Trophoblast cell (in vitro differentiated cells and primary cell): ENCODE results near the gene RRAGA.
"Not testable (repeated sequence)": the region's sequence is repeated elsewhere in the genome, so short reads cannot be mapped to it uniquely, and the experiment has no call there.

Experiments used
- DNase-seq, 2 donors: peaks; one replicate each; pipeline ENCODE4 v3.0.0-alpha.2; 2016
- H2AFZ ChIP-seq: 2 replicates; pipeline ENCODE4 v1.6.1; 2013; ENCODE audit warnings: low read length, moderate library complexity, mild to moderate bottlenecking; ENCODE audit not compliant: insufficient read depth, poor library complexity
- H2AK5ac ChIP-seq: 2 replicates; pipeline ENCODE4 v1.6.1; 2013; ENCODE audit warnings: mild to moderate bottlenecking, low read length
- H2BK120ac ChIP-seq: 2 replicates; pipeline ENCODE4 v1.6.1; 2013; ENCODE audit warnings: low read length, mild to moderate bottlenecking, moderate library complexity; ENCODE audit not compliant: insufficient read depth, poor library complexity
- H2BK12ac ChIP-seq: 2 replicates; pipeline ENCODE4 v1.6.1; 2013; ENCODE audit warnings: mild to moderate bottlenecking, low read length, moderate library complexity
- H2BK5ac ChIP-seq: 2 replicates; pipeline ENCODE4 v1.6.1; 2013; ENCODE audit warnings: low read length, low read depth, moderate library complexity, mild to moderate bottlenecking; ENCODE audit not compliant: poor library complexity
- H3K14ac ChIP-seq: 2 replicates; pipeline ENCODE4 v1.6.1; 2013; ENCODE audit warnings: mild to moderate bottlenecking, low read length
- H3K18ac ChIP-seq: 2 replicates; pipeline ENCODE4 v1.6.1; 2013; ENCODE audit warnings: mild to moderate bottlenecking, low read length
- H3K23ac ChIP-seq: 2 replicates; pipeline ENCODE4 v1.6.1; 2013; ENCODE audit warnings: low read length
- H3K27ac ChIP-seq: 2 replicates; pipeline ENCODE4 v1.5.1; 2013; ENCODE audit warnings: low read depth, mild to moderate bottlenecking, inconsistent platforms, low read length, moderate library complexity
- H3K27me3 ChIP-seq: 2 replicates; pipeline ENCODE4 v1.6.1; 2013; ENCODE audit warnings: inconsistent platforms, mild to moderate bottlenecking, low read length, moderate library complexity; ENCODE audit not compliant: insufficient read depth
- H3K36me3 ChIP-seq, 2 experiments: 1 replicate in 1 of 2; 2 replicates in 1 of 2; pipeline ENCODE4 v1.6.1; 2013; ENCODE audit warnings: low read length in 2 of 2, mild to moderate bottlenecking in 2 of 2, moderate library complexity in 1 of 2; ENCODE audit not compliant: insufficient read depth in 2 of 2, control insufficient read depth in 1 of 2
- H3K4ac ChIP-seq: 2 replicates; pipeline ENCODE4 v1.6.1; 2013; ENCODE audit warnings: low read depth, mild to moderate bottlenecking, low read length, moderate library complexity
- H3K4me1 ChIP-seq, 2 experiments: 1 replicate in 1 of 2; 2 replicates in 1 of 2; pipeline ENCODE4 v1.6.1; 2013; ENCODE audit warnings: low read length in 2 of 2, mild to moderate bottlenecking in 2 of 2, moderate library complexity in 1 of 2; ENCODE audit not compliant: insufficient read depth in 2 of 2, control insufficient read depth in 1 of 2
- H3K4me2 ChIP-seq: 2 replicates; pipeline ENCODE4 v1.6.1; 2013; ENCODE audit warnings: inconsistent platforms, mild to moderate bottlenecking, low read length, moderate library complexity
- H3K4me3 ChIP-seq: 2 replicates; pipeline ENCODE4 v1.5.1; 2013; ENCODE audit warnings: mild to moderate bottlenecking, low read depth, low read length, inconsistent platforms
- H3K79me1 ChIP-seq: one replicate; pipeline ENCODE4 v1.6.1; 2013; ENCODE audit warnings: low read length
- H3K79me2 ChIP-seq: 2 replicates; pipeline ENCODE4 v1.6.1; 2013; ENCODE audit warnings: low read length, mild to moderate bottlenecking; ENCODE audit not compliant: control insufficient read depth, insufficient read depth, poor library complexity
- H3K9ac ChIP-seq: 2 replicates; pipeline ENCODE4 v1.6.1; 2013; ENCODE audit warnings: mild to moderate bottlenecking, low read length
- H3K9me3 ChIP-seq: 2 replicates; pipeline ENCODE4 v1.6.1; 2013; ENCODE audit warnings: low read depth, mild to moderate bottlenecking, control low read depth, inconsistent platforms, low read length; ENCODE audit not compliant: insufficient read depth
- H4K12ac ChIP-seq: 2 replicates; pipeline ENCODE4 v1.6.1; 2013; ENCODE audit warnings: low read depth, mild to moderate bottlenecking, low read length, moderate library complexity
- H4K8ac ChIP-seq: 2 replicates; pipeline ENCODE4 v1.6.1; 2013; ENCODE audit warnings: low read depth, mild to moderate bottlenecking, low read length, moderate library complexity
- H4K91ac ChIP-seq: one replicate; pipeline ENCODE4 v1.6.1; 2013; ENCODE audit warnings: low read depth, mild to moderate bottlenecking, low read length, moderate library complexity
- WGBS: extraction: QIAGEN DNeasy Blood & Tissue Kit; methylation state at CpG from one replicate; pipeline ENCODE4 v1.1.7; 2013; ENCODE audit warnings: missing lambda C conversion rate; ENCODE audit not compliant: insufficient read length, insufficient coverage; ENCODE audit errors: extremely low coverage; 5-methylcytosine and 5-hydroxymethylcytosine counted together

RRAGA gene

DNA sequence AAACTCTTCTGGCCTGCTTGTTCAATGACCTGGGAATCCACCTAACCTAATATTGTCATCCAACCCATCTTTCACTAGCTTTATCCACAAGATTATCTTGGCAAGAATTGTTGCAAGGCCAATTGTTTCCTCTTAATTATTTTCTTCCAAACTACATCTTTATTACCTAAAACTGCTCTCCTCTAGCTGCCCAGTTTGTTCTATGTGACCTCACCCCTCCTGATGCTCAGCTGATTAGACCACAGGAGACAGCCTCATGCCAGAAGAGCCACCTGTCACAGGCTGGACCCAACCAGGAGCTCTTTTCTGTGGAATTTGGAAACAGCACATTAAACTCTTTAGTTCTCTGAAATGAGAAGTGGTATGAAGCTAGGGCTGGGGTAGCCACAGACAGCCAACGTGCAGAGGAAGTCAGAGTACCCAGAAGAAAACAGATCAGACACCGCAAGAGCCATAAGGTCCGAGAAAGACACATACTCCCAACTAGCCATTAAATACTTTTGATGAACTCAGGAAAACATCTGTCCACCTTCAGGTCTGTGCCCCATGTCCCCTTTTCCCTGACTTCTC is 28.3 kb upstream of the RRAGA start:
- H3K27me3 ChIP-seq, result no peaks in the 10 kb centered on the region
- no peak overlapping the region for H3K23ac ChIP-seq
- no peak overlapping the region for H3K9ac ChIP-seq
- H3K4me2 ChIP-seq, result no peak overlapping the region
- no peak overlapping the region for H3K14ac ChIP-seq
- no peak overlapping the region for H2BK12ac ChIP-seq
- H2BK120ac ChIP-seq, result no peak overlapping the region
- no peaks in the 10 kb centered on the region for H3K36me3 ChIP-seq
- no peaks in the 10 kb centered on the region for H3K79me2 ChIP-seq
- DNase-seq, result no peak
- H3K9me3 ChIP-seq, result no peaks in the 10 kb centered on the region
- H3K4ac ChIP-seq, result no peak overlapping the region
- H2AK5ac ChIP-seq, result no peak overlapping the region
- H3K79me1 ChIP-seq, result no peaks in the 10 kb centered on the region
- no peak overlapping the region for H4K12ac ChIP-seq
- no peak overlapping the region for H2BK5ac ChIP-seq
- no peak overlapping the region for H4K8ac ChIP-seq
- no peak overlapping the region for H4K91ac ChIP-seq
- no CpG with 5 or more reads among the region's 3 CpGs for WGBS
- no peak overlapping the region for H3K18ac ChIP-seq
- no peak overlapping the region for H3K4me3 ChIP-seq
- H3K27ac ChIP-seq, result no peak overlapping the region
- no peak overlapping the region for H2AFZ ChIP-seq
- H3K4me1 ChIP-seq, result no peaks in the 10 kb centered on the region

- not testable (repeated sequence) for H2BK5ac ChIP-seq, H3K14ac ChIP-seq, H3K79me2 ChIP-seq, H2AK5ac ChIP-seq, H3K27ac ChIP-seq, H3K4me3 ChIP-seq, H3K18ac ChIP-seq, DNase-seq, H3K4me2 ChIP-seq, H2AFZ ChIP-seq, H3K27me3 ChIP-seq, H2BK12ac ChIP-seq, H3K9me3 ChIP-seq, H3K4me1 ChIP-seq, H4K91ac ChIP-seq, H4K12ac ChIP-seq, H3K9ac ChIP-seq, H2BK120ac ChIP-seq, H3K79me1 ChIP-seq, H3K4ac ChIP-seq, H3K23ac ChIP-seq, H4K8ac ChIP-seq, H3K36me3 ChIP-seq
- no CpG with 5 or more reads among the region's 2 CpGs for WGBS
These were observed 27.6 kb upstream of the RRAGA start for GRCh38 chr9:19021649-19022048.

- H2AK5ac ChIP-seq, result no peak overlapping the region
- no peak overlapping the region for H3K4ac ChIP-seq
- no peaks in the 10 kb centered on the region for H3K79me1 ChIP-seq
- no peaks in the 10 kb centered on the region for H3K36me3 ChIP-seq
- H3K4me1 ChIP-seq, result no peaks in the 10 kb centered on the region
- H3K18ac ChIP-seq, result no peak overlapping the region
- H3K27ac ChIP-seq, result no peak overlapping the region
- no peak overlapping the region for H3K23ac ChIP-seq
- no peak overlapping the region for H2BK5ac ChIP-seq
- H2BK120ac ChIP-seq, result no peak overlapping the region
- no peaks in the 10 kb centered on the region for H3K27me3 ChIP-seq
- no peak overlapping the region for H3K4me3 ChIP-seq
- H4K91ac ChIP-seq, result no peak overlapping the region
- no peak overlapping the region for H3K4me2 ChIP-seq
- H2AFZ ChIP-seq, result no peak overlapping the region
- DNase-seq, result no peak
- no CpG with 5 or more reads among the region's 2 CpGs for WGBS
- no peak overlapping the region for H3K14ac ChIP-seq
- H3K79me2 ChIP-seq, result no peaks in the 10 kb centered on the region
- H4K12ac ChIP-seq, result no peak overlapping the region
- no peak overlapping the region for H4K8ac ChIP-seq
- H3K9ac ChIP-seq, result no peak overlapping the region
- H2BK12ac ChIP-seq, result no peak overlapping the region
- no peaks in the 10 kb centered on the region for H3K9me3 ChIP-seq
These were observed 27.0 kb upstream of the RRAGA start for GRCh38 chr9:19022206-19022605.

GRCh38 chr9:19023078-19023477 is 26.1 kb upstream of the RRAGA start:
- Histone ChIP-seq H3K4me2 (no peak overlapping the region), H3K27me3 (no peaks in the 10 kb centered on the region), H2AK5ac (no peak overlapping the region), H3K4me1 (no peaks in the 10 kb centered on the region), H4K12ac (no peak overlapping the region), H2BK12ac (no peak overlapping the region), H2AFZ (no peak overlapping the region), H2BK5ac (no peak overlapping the region), H3K36me3 (no peaks in the 10 kb centered on the region), H3K14ac (no peak overlapping the region), H3K79me2 (no peaks in the 10 kb centered on the region), H2BK120ac (no peak overlapping the region), H4K91ac (no peak overlapping the region), H3K9ac (no peak overlapping the region), H3K27ac (no peak overlapping the region), H3K4me3 (no peak overlapping the region), H3K18ac (no peak overlapping the region), H3K9me3 (peaks cover 2% of the 10 kb centered on the region), H3K79me1 (no peaks in the 10 kb centered on the region), H4K8ac (no peak overlapping the region), H3K23ac (no peak overlapping the region), H3K4ac (no peak overlapping the region)
- no CpG with 5 or more reads among the region's 5 CpGs for WGBS
- DNase-seq, result no peak
